SH-SY5Y (cell line): ENCODE results near the gene ITGB6.
A peak's percentile ranks its signal among the peaks of the same experiment; 100 is the strongest.

Experiments used
- GATA2 ChIP-seq: IDR thresholded peaks from 2 replicates; pipeline ENCODE4 v1.6.1; 2011; ENCODE audit warnings: mild to moderate bottlenecking, low read depth, low read length
- GATA3 ChIP-seq: IDR thresholded peaks from 2 replicates; pipeline ENCODE4 v1.6.1; 2011; ENCODE audit warnings: low read depth, mild to moderate bottlenecking, low read length, moderate library complexity

- peak; percentile 98 for TF ChIP-seq GATA2
- peak; percentile 92 for TF ChIP-seq GATA3
These were observed 136.0 kb downstream of the ITGB6 start for GRCh38 chr2:160063879-160064612.
